Liver (tissue), 3 donors: ENCODE data around the gene ABHD16B.

Source experiments
- EGR1 ChIP-seq, 2 donors: IDR thresholded peaks; 2 replicates each; pipeline ENCODE4 v1.6.1; 2016 to 2018; ENCODE audit warnings: antibody characterized with exemption in 2 of 2, low read depth in 2 of 2
- JUND ChIP-seq, 2 donors: IDR thresholded peaks; 2 replicates each; pipeline ENCODE4 v1.6.1; 2016; ENCODE audit warnings: antibody characterized with exemption in 2 of 2
- TAF1 ChIP-seq: conservative IDR thresholded peaks from 2 replicates; pipeline ENCODE4 v1.6.1; 2016; ENCODE audit warnings: antibody characterized with exemption, mild to moderate bottlenecking
- YY1 ChIP-seq: IDR thresholded peaks from 2 replicates; pipeline ENCODE4 v1.6.1; 2016; ENCODE audit warnings: antibody characterized with exemption, mild to moderate bottlenecking
- TF ChIP-seq, protein P1 (sequence below): fragments of 150-350 bp; IDR thresholded peaks from 2 replicates; pipeline ENCODE4 v1.5.1; 2017; ENCODE audit warnings: improper control_type of control experiment, low read depth, low read length; ENCODE audit not compliant: missing input control
- TF ChIP-seq, protein P2 (sequence below): IDR thresholded peaks from 2 replicates; pipeline ENCODE4 v1.6.1; 2016; ENCODE audit warnings: antibody characterized with exemption
- TF ChIP-seq, protein P3 (sequence below): IDR thresholded peaks from 2 replicates; pipeline ENCODE4 v1.6.1; 2016; ENCODE audit warnings: antibody characterized with exemption
- donor health status: healthy.
- donor health status: healthy.

DNA sequence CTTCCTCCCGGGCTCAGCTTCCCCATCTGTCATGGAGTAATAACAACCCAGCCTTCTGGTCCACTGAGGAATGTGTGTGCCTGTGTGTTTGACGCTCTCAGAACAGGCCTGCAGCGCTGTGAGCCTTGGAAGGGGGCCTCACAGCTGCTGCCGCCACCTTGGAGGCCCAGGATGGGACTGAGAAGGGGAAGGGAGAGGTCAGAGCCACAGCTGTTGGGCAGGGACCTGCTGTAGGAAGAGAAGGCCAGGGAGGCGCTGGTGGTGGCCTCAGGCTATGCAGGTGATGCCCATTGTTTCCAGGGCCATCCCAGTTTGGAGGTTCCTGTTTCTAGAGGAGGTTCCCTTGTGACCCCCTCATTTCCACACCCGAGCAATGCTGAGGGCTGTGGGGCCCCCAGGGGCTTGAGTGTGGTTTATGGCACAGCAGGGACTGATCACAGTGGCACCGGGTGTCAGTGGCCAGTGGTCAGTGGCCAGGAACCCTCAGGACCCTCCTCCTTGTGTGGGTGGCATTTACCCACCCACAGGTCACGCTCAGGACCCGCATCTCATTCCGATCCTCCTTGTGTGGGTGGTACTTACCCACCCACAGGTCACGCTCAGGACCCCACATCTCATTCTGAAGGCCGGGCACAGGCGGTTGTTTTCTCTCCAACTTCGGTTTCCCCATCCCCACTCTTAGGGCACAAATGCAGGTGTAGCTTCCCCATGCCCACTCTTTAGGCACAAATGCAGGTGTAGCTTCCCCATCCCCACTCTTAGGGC, 17.8 kb downstream of the ABHD16B start:
- no peak for TF ChIP-seq JUND (IDR thresholded peaks at IDR 0.05)
- no peak for TF ChIP-seq TAF1
- TF ChIP-seq YY1, result no peak
- TF ChIP-seq, protein P1, sequence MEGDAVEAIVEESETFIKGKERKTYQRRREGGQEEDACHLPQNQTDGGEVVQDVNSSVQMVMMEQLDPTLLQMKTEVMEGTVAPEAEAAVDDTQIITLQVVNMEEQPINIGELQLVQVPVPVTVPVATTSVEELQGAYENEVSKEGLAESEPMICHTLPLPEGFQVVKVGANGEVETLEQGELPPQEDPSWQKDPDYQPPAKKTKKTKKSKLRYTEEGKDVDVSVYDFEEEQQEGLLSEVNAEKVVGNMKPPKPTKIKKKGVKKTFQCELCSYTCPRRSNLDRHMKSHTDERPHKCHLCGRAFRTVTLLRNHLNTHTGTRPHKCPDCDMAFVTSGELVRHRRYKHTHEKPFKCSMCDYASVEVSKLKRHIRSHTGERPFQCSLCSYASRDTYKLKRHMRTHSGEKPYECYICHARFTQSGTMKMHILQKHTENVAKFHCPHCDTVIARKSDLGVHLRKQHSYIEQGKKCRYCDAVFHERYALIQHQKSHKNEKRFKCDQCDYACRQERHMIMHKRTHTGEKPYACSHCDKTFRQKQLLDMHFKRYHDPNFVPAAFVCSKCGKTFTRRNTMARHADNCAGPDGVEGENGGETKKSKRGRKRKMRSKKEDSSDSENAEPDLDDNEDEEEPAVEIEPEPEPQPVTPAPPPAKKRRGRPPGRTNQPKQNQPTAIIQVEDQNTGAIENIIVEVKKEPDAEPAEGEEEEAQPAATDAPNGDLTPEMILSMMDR, result no peak
- TF ChIP-seq, protein P2, sequence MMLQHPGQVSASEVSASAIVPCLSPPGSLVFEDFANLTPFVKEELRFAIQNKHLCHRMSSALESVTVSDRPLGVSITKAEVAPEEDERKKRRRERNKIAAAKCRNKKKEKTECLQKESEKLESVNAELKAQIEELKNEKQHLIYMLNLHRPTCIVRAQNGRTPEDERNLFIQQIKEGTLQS, result no peak
- no peak for TF ChIP-seq EGR1 (IDR thresholded peaks at IDR 0.05; ENCODE audit: low read depth in 2 of 2)
- TF ChIP-seq, protein P3, sequence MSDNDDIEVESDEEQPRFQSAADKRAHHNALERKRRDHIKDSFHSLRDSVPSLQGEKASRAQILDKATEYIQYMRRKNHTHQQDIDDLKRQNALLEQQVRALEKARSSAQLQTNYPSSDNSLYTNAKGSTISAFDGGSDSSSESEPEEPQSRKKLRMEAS, result no peak
